Activated CD8-positive, alpha-beta T cell treated with anti-CD3 and anti-CD28 coated beads for 36 hours (primary cell): ENCODE data around the gene MPO. TPM values are rescaled to one million over a fixed set of nuclear protein-coding genes. Genes with fewer than 3 reads are reported as not detected.

Source experiments
- ATAC-seq: fragments of 200-7000 bp; cut with Tn5 transposase; one replicate; pipeline ENCODE4 v1.10.0; 2021; ENCODE audit warnings: mild to moderate bottlenecking, moderate library complexity
- CTCF ChIA-PET: fragments of 350-600 bp; sonication (Branson Sonifier 250); formaldehyde crosslinking; loops from one replicate; lab custom pipeline; 2021; ENCODE audit warnings: antibody characterized with exemption; lab: Charles Lee
- POLR2A ChIA-PET: fragments of 350-600 bp; sonication (Branson Sonifier 250); formaldehyde crosslinking; loops from one replicate; lab custom pipeline; 2021; ENCODE audit warnings: antibody characterized with exemption; lab: Charles Lee
- DNase-seq: peaks from one replicate; pipeline ENCODE4 v3.0.0-alpha.2; 2020
- H3K27ac Mint-ChIP-seq: one replicate; pipeline ENCODE4 v1.8.0; 2021; ENCODE audit warnings: mild to moderate bottlenecking, mixed read lengths
- H3K27me3 Mint-ChIP-seq: one replicate; pipeline ENCODE4 v1.8.0; 2021; ENCODE audit warnings: mixed read lengths
- H3K36me3 Mint-ChIP-seq: one replicate; pipeline ENCODE4 v1.8.0; 2021; ENCODE audit warnings: low read depth, mixed read lengths
- H3K4me1 Mint-ChIP-seq: one replicate; pipeline ENCODE4 v1.8.0; 2021; ENCODE audit warnings: low read depth, mixed read lengths
- H3K4me3 Mint-ChIP-seq: one replicate; pipeline ENCODE4 v1.8.0; 2021; ENCODE audit warnings: mild to moderate bottlenecking, moderate library complexity, mixed read lengths
- H3K9me3 Mint-ChIP-seq: one replicate; pipeline ENCODE4 v1.8.0; 2021; ENCODE audit warnings: mixed read lengths
- CTCF ChIP-seq: fragments of 200-600 bp; IDR thresholded peaks from one replicate; pipeline ENCODE4 v1.8.0; 2022; ENCODE audit warnings: antibody characterized with exemption, mild to moderate bottlenecking
- intact Hi-C: fragments of 100-400 bp; cut with micrococcal nuclease; formaldehyde crosslinking; loops from one replicate; pipeline ENCODE4 v1.10.0; 2022
- total RNA-seq, 2 experiments: library from RNA; stranded (reverse); gene quantifications; one replicate each; pipeline ENCODE4 v1.2.3, GENCODE V29; 2021

The MPO gene
- total RNA-seq, 2 experiments from 2014 or later = not detected

GRCh38 chr17:58309918-58310259 lies 29.2 kb upstream of the MPO start:
- Mint-ChIP-seq H3K4me3 (no peak overlapping the region), H3K27ac (no peak overlapping the region), H3K27me3 (no peaks in the 10 kb centered on the region), H3K9me3 (no peaks in the 10 kb centered on the region), H3K4me1 (no peaks in the 10 kb centered on the region), H3K36me3 (peaks cover 1% of the 10 kb centered on the region)
- ATAC-seq = no peak
- intact Hi-C loops = no loop called here
- no peak for TF ChIP-seq CTCF
- CTCF ChIA-PET = no interaction called here
- DNase-seq = no peak
- POLR2A ChIA-PET = interaction anchor here (1.0 to 1.7 kb wide), 3 partner anchors 10 to 42 kb away, joined by 3 to 7 read pairs (median 3); no protein-coding TSS in a partner anchor

- ChIA-PET POLR2A (interaction anchor here (0.6 to 1.7 kb wide), 4 partner anchors 8 to 42 kb away, joined by 3 to 7 read pairs (median 3); partner anchors contain the start of gene TSPOAP1), CTCF (interaction anchor here (3.8 kb wide), 1 partner anchor 8 kb away, joined by 20 read pairs; no protein-coding TSS in a partner anchor)
- ATAC-seq (no peak), DNase-seq (no peak)
- H3K9me3 Mint-ChIP-seq = no peaks in the 10 kb centered on the region
- intact Hi-C loops = no loop called here
- no peak overlapping the region for H3K27ac Mint-ChIP-seq
- H3K27me3 Mint-ChIP-seq = no peaks in the 10 kb centered on the region
- no peak overlapping the region for H3K4me3 Mint-ChIP-seq
- H3K4me1 Mint-ChIP-seq = no peaks in the 10 kb centered on the region
- TF ChIP-seq CTCF = no peak
- peaks cover 1% of the 10 kb centered on the region for H3K36me3 Mint-ChIP-seq
Observed at GRCh38 chr17:58308985-58309917, 28.5 kb upstream of the MPO start.

GRCh38 chr17:58308173-58308984 lies 27.6 kb upstream of the MPO start:
- no peak for DNase-seq
- POLR2A ChIA-PET = interaction anchor here (0.7 to 1.7 kb wide), 2 partner anchors 20 to 29 kb away, joined by 3 to 7 read pairs; partner anchors contain the start of gene TSPOAP1

GRCh38 chr17:58307468-58308172 lies 26.9 kb upstream of the MPO start:
- Mint-ChIP-seq H3K4me3 (no peak overlapping the region), H3K36me3 (peaks cover 1% of the 10 kb centered on the region), H3K27me3 (no peaks in the 10 kb centered on the region), H3K9me3 (no peaks in the 10 kb centered on the region), H3K4me1 (peaks cover 2% of the 10 kb centered on the region), H3K27ac (no peak overlapping the region)
- no peak for ATAC-seq
- no peak for TF ChIP-seq CTCF
- CTCF ChIA-PET = interaction anchor here (0.9 to 3.8 kb wide), 4 partner anchors 10 to 110 kb away, joined by 3 to 20 read pairs (median 4); partner anchors contain the start of gene RNF43
- POLR2A ChIA-PET = interaction anchor here (0.9 to 1.2 kb wide), 2 partner anchors 10 to 20 kb away, joined by 3 read pairs; no protein-coding TSS in a partner anchor
- intact Hi-C loops = no loop called here
- DNase-seq = no peak

More at GRCh38 chr17:58308173-58308984, 27.6 kb upstream of the MPO start:
- intact Hi-C loops = no loop called here
- no peaks in the 10 kb centered on the region for H3K9me3 Mint-ChIP-seq
- H3K36me3 Mint-ChIP-seq = peaks cover 1% of the 10 kb centered on the region
- no peak overlapping the region for H3K27ac Mint-ChIP-seq
- ATAC-seq = no peak
- H3K4me1 Mint-ChIP-seq = peaks cover 2% of the 10 kb centered on the region
- no peak for TF ChIP-seq CTCF
- H3K4me3 Mint-ChIP-seq = no peak overlapping the region
- no peaks in the 10 kb centered on the region for H3K27me3 Mint-ChIP-seq
- CTCF ChIA-PET = interaction anchor here (0.9 to 3.8 kb wide), 3 partner anchors 9 to 109 kb away, joined by 3 to 20 read pairs (median 4); partner anchors contain the start of gene RNF43
